Measurements from ENCODE around the gene KRTAP5-5.
"Not testable (repeated sequence)": the region's sequence is repeated elsewhere in the genome, so short reads cannot be mapped to it uniquely, and the experiment has no call there.

The KRTAP5-5 gene

GRCh38 chr11:1597331-1597993, 32.1 kb upstream of the KRTAP5-5 start:
- TF ChIP-seq CTCF (IDR thresholded peaks at IDR 0.05; ENCODE audit: extremely low read depth, missing control alignments), result no peak

DNA sequence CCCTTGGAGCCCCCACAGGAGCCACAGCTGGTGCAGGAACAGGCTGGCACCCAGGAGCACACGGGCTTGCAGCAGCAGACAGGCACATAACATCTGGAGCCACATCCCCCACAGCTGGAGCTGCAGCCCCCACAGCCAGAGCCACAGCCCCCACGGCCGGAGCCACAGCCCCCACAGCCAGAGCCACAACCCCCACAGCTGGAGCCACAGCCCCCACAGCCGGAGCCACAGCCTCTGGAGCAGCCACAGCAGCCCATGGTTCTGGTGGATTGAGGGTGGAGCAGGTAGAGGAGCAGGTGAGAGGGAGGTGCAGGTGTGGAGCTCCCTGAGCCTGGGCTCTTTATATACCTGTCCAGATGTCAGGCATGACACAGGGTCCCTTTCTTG, 31.6 kb upstream of the KRTAP5-5 start, which contains the start of gene KRTAP5-2:
TSS of gene KRTAP5-2 (minus strand) at position 301 of the 387 bp plus-strand sequence. CDS start at position 257, 44 bp downstream.
- TF ChIP-seq CTCF (IDR thresholded peaks at IDR 0.05; ENCODE audit: extremely low read depth, missing control alignments), result no peak
- no peak for DNase-seq (ENCODE audit: low spot score)

More at GRCh38 chr11:1597331-1597993, 32.1 kb upstream of the KRTAP5-5 start:
- no peak for DNase-seq (ENCODE audit: low spot score)

DNA sequence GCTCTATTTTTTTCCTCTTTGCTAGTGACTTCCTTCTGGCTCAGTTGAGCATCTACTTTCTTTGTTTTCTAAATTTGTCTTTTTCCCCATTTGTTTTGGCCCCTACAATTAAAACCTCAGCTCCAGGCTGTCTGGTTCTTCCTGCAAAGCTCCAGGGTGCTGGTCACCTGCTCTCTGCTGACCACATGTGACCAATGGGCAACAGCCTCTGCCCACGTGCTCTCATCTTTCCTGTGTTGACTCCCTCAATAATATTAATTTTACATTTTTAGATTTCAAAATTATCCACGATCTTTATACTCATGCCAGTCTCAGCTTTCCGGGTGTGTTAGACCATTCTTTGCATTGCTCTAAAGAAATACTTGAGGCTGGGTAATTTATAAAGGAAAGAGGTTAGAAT, 31.2 kb upstream of the KRTAP5-5 start:
- not testable (repeated sequence) for DNase-seq (ENCODE audit: low spot score)

- no peak for TF ChIP-seq CTCF (IDR thresholded peaks at IDR 0.05; ENCODE audit: extremely low read depth, missing control alignments)
- no peak for DNase-seq (ENCODE audit: low spot score)
Measured at GRCh38 chr11:1598816-1599215, 30.8 kb upstream of the KRTAP5-5 start.

DNA sequence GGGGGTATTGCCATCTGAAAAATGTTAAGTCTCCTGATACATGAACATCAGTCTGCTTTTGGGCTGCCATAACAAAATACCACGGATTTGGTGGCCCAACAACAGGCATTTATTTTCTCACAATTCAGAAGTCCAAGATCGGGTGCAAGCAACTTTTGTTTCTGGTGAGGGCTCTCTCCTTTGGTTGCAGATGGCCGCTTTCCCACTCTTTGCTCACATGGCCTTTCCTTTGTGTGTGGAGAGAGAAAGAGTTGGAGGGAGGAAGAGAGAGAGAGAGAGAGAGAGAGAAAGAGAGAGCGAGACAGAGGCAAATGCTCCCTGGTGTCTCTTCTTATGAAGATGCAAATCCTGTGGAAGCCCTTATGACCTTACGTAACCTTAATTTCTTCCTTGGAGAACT, 28.9 kb upstream of the KRTAP5-5 start:
- no peak for DNase-seq (ENCODE audit: low spot score)
- no peak for TF ChIP-seq CTCF (IDR thresholded peaks at IDR 0.05; ENCODE audit: extremely low read depth, missing control alignments)

- not testable (repeated sequence) for DNase-seq (ENCODE audit: low spot score)
Measured at GRCh38 chr11:1601663-1602062, 27.9 kb upstream of the KRTAP5-5 start.

DNA sequence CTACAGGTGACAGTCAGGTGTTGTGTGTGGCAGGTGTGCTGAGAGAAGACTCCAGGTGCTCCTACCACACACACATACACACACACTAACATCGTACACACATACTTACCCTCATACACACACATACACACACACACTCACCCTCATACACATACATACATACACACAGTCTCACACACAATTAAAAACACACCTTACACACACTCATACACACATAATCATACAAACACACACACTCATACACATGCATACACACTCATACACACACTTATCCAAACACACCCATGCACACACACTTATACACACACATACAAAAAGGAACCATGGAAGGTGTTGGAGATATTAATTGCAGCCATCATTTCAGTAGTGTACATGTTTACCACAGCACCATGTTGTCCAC, 25.9 kb upstream of the KRTAP5-5 start:
- TF ChIP-seq CTCF (IDR thresholded peaks at IDR 0.05; ENCODE audit: extremely low read depth, missing control alignments), result no peak
- no peak for DNase-seq (ENCODE audit: low spot score)

GRCh38 chr11:1604181-1604580, 25.4 kb upstream of the KRTAP5-5 start:
- TF ChIP-seq CTCF (IDR thresholded peaks at IDR 0.05; ENCODE audit: extremely low read depth, missing control alignments), result no peak
- DNase-seq (ENCODE audit: low spot score), result no peak

Data from GM20000 (cell line).